AG04449 (cell line): ENCODE results near the gene AIRE.

Experiments used
- CTCF ChIA-PET: fragments of 350-600 bp; formaldehyde crosslinking; extraction: SDS; loops from one replicate; lab custom pipeline; 2021; ENCODE audit warnings: antibody characterized with exemption; lab: Yijun Ruan, JAX
- POLR2A ChIA-PET: fragments of 400-600, 350-600 bp; formaldehyde crosslinking; extraction: SDS; loops from one replicate; lab custom pipeline; 2020; ENCODE audit warnings: antibody characterized with exemption, inconsistent platforms; lab: Yijun Ruan, JAX
- DNase-seq: peaks from one replicate; pipeline ENCODE4 v3.0.0-alpha.2; 2010; ENCODE audit warnings: low read depth, low spot score
- H3K4me3 ChIP-seq: 2 replicates; pipeline ENCODE4 v1.5.1; 2011; ENCODE audit warnings: low read depth, mild to moderate bottlenecking, control low read depth, low read length
- CTCF ChIP-seq: IDR thresholded peaks from one replicate; pipeline ENCODE4 v1.5.1; 2011; ENCODE audit warnings: mild to moderate bottlenecking, moderate library complexity, low read length, control low read depth, inconsistent platforms; ENCODE audit not compliant: insufficient read depth; ENCODE audit errors: missing control alignments

AIRE gene

DNA sequence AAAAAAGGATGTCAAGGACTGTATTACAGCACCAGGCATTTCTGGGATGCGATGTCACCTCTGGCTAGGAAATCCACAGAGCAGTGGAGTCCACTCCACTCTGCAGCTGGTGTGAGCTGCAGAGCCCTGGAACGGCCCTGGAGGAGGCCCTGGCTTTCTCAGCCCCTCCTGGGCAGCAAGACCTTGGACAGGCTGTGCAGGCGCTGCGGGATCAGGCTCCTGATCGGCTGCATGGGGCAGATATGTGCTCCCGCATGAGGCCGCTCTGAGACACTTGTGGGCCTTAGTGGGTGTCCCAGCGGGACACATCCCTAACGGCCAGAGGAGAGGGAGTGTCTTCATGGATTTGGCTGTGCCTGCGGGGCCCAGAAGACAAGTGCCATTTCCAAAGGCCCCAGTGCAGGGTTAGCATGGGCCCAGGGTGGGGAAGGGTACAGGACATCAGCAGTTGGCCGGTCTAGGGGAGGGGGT, 30.1 kb upstream of the AIRE start:
- CTCF ChIA-PET, result no interaction called here
- H3K4me3 ChIP-seq, result no peak overlapping the region
- no peak for DNase-seq
- POLR2A ChIA-PET, result no interaction called here
- TF ChIP-seq CTCF, result no peak

- ChIA-PET CTCF (interaction anchor here (1.3 kb wide), 1 partner anchor 39 kb away, joined by 4 read pairs; no protein-coding TSS in a partner anchor), POLR2A (no interaction called here)
- H3K4me3 ChIP-seq, result no peak overlapping the region
- TF ChIP-seq CTCF, result no peak
- no peak for DNase-seq
Measured at GRCh38 chr21:44258056-44258725, 27.5 kb upstream of the AIRE start.

- CTCF ChIA-PET, result interaction anchor here (1.3 kb wide), 1 partner anchor 38 kb away, joined by 4 read pairs; no protein-coding TSS in a partner anchor
- POLR2A ChIA-PET, result no interaction called here
- no peak for DNase-seq
- TF ChIP-seq CTCF, result no peak
- no peak overlapping the region for H3K4me3 ChIP-seq
Measured at GRCh38 chr21:44259082-44259705, 26.5 kb upstream of the AIRE start.

- H3K4me3 ChIP-seq, result no peak overlapping the region
- TF ChIP-seq CTCF, result no peak
- CTCF ChIA-PET, result no interaction called here
- POLR2A ChIA-PET, result no interaction called here
- DNase-seq, result no peak
Measured at GRCh38 chr21:44260066-44260465, 25.6 kb upstream of the AIRE start.

DNA sequence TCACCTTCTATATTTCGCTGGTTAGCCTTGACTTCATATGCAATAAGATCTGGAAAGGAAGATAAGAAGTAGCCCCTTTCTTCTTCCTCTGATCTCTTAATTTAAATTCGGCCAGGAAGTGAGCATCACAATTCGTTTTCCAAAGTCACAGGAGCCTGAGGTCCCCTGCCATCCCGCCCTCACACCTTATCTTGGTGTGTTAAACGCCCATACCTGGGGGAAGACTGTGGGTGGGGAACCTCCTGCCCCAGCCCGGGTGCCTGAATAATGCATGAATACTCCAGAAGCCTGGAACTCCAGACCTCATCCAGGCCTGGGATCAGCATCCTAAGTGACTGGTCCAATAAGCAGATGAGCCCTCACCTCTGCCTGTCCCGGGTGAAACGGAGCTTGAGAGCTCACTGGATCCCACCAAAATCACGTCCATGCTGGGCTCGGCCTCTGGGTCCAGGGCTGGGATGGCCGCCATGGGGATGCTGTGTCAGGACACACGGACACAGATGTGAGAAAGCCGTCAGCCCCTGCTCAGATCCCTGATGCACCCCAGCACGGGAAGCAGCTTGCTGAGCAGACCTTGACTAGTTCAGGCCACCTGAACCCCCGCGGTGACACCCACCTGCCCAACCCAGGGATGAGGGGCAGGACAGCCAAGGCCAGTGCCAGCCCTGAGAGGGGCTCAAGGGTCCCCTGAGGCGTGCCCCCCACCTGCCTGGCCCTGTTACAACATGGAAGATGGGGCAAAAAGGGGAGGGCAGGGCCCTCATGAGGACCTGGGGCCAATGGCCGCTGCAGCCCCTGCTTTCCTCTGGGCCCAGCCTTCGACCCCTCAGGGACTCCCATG, 24.7 kb upstream of the AIRE start:
- DNase-seq, result no peak
- no peak overlapping the region for H3K4me3 ChIP-seq
- CTCF ChIA-PET, result no interaction called here
- POLR2A ChIA-PET, result no interaction called here
- no peak for TF ChIP-seq CTCF

GRCh38 chr21:44261675-44262295, 23.9 kb upstream of the AIRE start, which contains the start of gene DNMT3L:
DNMT3L (minus strand) TSS chr21:44261897; CDS start chr21:44261259, 638 bp downstream.
- H3K4me3 ChIP-seq, result no peak within 1 kb of the TSS
- CTCF ChIA-PET, result no interaction called here
- TF ChIP-seq CTCF, result no peak
- POLR2A ChIA-PET, result no interaction called here
- no peak for DNase-seq
